Esophagus squamous epithelium (tissue), 4 donors: ENCODE measurements around the gene FGGY.

Experiments
- POLR2A ChIP-seq, 4 donors: fragments of 450-650 bp; IDR thresholded peaks; one replicate each; pipeline ENCODE4 v1.6.1; 2017; ENCODE audit warnings: antibody characterized with exemption in 4 of 4, mild to moderate bottlenecking in 4 of 4, moderate library complexity in 3 of 4
- TF ChIP-seq, protein P1 (sequence below), 6 experiments: fragments of 450-650 bp in 4 of 6; fragments of 200-600 bp in 2 of 6; sonication (generic) in 2 of 6; IDR thresholded peaks; one replicate each; pipeline ENCODE4 v1.5.1; 2016 to 2019; ENCODE audit warnings: antibody characterized with exemption in 6 of 6, mild to moderate bottlenecking in 4 of 6, moderate library complexity in 4 of 6

DNA sequence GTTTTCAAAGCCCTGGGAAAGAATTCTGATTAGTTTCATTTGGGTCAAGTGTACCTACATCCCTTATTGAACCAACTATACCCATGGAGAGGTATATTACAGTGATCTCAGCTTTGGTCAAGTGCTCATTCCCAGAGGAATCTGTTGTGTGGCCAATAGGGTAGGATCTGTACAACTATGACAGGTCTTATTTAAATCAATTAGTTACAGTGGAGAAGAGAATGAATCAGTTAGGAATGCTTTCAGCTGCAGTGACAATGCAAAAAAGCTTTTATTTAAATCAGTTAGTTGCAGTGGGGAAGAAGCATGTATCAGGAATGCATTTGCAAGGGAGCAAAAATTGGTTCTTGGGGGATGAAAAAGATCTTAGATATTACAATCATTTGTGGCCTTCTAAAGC, 119.0 kb downstream of the FGGY start:
- TF ChIP-seq, protein P1, sequence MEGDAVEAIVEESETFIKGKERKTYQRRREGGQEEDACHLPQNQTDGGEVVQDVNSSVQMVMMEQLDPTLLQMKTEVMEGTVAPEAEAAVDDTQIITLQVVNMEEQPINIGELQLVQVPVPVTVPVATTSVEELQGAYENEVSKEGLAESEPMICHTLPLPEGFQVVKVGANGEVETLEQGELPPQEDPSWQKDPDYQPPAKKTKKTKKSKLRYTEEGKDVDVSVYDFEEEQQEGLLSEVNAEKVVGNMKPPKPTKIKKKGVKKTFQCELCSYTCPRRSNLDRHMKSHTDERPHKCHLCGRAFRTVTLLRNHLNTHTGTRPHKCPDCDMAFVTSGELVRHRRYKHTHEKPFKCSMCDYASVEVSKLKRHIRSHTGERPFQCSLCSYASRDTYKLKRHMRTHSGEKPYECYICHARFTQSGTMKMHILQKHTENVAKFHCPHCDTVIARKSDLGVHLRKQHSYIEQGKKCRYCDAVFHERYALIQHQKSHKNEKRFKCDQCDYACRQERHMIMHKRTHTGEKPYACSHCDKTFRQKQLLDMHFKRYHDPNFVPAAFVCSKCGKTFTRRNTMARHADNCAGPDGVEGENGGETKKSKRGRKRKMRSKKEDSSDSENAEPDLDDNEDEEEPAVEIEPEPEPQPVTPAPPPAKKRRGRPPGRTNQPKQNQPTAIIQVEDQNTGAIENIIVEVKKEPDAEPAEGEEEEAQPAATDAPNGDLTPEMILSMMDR (IDR thresholded peaks at IDR 0.05): no peak
- TF ChIP-seq POLR2A (IDR thresholded peaks at IDR 0.05): no peak
